22Rv1 (cell line): ENCODE results near the gene ADGRL1.

Source experiments
- ZFX ChIP-seq: fragments of 450-650 bp; IDR thresholded peaks from 2 replicates; pipeline ENCODE4 v1.6.1; 2017; ENCODE audit warnings: antibody characterized with exemption, borderline replicate concordance
- TF ChIP-seq, protein P1 (sequence below): fragments of 450-650 bp; IDR thresholded peaks from 2 replicates; pipeline ENCODE4 v1.5.1; 2017; ENCODE audit warnings: mild to moderate bottlenecking

GRCh38 chr19:14142262-14143190, 63.4 kb downstream of the ADGRL1 start:
- TF ChIP-seq, protein P1, sequence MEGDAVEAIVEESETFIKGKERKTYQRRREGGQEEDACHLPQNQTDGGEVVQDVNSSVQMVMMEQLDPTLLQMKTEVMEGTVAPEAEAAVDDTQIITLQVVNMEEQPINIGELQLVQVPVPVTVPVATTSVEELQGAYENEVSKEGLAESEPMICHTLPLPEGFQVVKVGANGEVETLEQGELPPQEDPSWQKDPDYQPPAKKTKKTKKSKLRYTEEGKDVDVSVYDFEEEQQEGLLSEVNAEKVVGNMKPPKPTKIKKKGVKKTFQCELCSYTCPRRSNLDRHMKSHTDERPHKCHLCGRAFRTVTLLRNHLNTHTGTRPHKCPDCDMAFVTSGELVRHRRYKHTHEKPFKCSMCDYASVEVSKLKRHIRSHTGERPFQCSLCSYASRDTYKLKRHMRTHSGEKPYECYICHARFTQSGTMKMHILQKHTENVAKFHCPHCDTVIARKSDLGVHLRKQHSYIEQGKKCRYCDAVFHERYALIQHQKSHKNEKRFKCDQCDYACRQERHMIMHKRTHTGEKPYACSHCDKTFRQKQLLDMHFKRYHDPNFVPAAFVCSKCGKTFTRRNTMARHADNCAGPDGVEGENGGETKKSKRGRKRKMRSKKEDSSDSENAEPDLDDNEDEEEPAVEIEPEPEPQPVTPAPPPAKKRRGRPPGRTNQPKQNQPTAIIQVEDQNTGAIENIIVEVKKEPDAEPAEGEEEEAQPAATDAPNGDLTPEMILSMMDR = no peak
- TF ChIP-seq ZFX = no peak
